Measurements from ENCODE around the gene ELF3. TPM values are rescaled to one million over a fixed set of nuclear protein-coding genes. Genes with fewer than 3 reads are reported as not detected.

Gene ELF3
- total and polyA plus RNA-seq, 2 of the 13 experiments (the other 11 are each of a cell fraction or from before 2014, with no cell fraction given), result 11.5 to 55.1 TPM

DNA sequence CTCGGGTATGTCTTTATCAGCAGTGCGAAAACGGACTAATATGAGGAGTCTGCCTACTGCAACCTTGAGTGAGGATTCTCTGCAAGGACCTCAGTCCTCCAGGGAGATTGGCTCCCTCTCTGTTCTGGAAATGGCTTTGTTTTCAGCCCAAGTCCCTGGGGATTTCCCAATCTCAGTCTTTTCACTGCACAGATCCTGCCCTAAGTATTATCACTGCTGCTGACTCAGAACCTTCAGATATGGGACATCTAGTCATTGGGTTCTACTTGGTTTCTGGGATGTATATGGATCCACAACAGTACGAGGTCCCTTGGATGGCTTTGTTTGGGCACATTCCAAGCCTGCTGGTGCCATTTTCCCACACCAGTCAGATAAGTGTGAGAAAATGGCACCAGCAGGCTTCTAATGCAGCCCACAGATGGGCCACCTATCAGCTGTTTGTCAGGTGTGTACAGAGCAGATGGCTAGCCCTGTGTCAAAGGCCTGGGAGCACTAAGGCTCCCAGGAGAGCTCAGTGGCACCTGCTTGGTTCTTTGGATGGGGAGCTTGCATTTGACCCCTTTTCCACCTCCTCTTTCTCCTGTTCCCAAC lies 27.4 kb downstream of the ELF3 start:
- no TSS peak for BruUV-seq (replicated peaks)
- POLR2A ChIA-PET, result interaction anchor here (1.6 kb wide), 1 partner anchor 27 kb away, joined by 7 read pairs; the partner anchor contains the start of gene ELF3

More for the DNA sequence above, 27.4 kb downstream of the ELF3 start:
- Histone ChIP-seq H3K36me3 (replicated peaks in 1 of 2; ENCODE audit: control insufficient read depth in 1 of 2, insufficient read depth in 2 of 2, low read length in 2 of 2) (no peaks in the 10 kb centered on the region), H3K79me2 (ENCODE audit: insufficient read depth, low read length) (no peaks in the 10 kb centered on the region), H3K4me2 (ENCODE audit: low read depth, low read length) (no peak overlapping the region), H3K27me3 (ENCODE audit: control insufficient read depth in 1 of 2, insufficient read depth in 2 of 2, low read length in 2 of 2) (no peaks in the 10 kb centered on the region), H4K20me1 (ENCODE audit: insufficient read depth, low read length) (no peaks in the 10 kb centered on the region), H3K4me1 (ENCODE audit: insufficient read depth, low read length) (peaks cover 66% of the 10 kb centered on the region), H3K4me3 (replicated peaks in 1 of 3; ENCODE audit: insufficient read depth in 1 of 3, low read depth in 2 of 3, low read length in 3 of 3) (no peak overlapping the region), H3K9me3 (ENCODE audit: low read length) (no peaks in the 10 kb centered on the region), H2AFZ (ENCODE audit: low read length) (no peak overlapping the region), H3K9ac (ENCODE audit: insufficient read depth, low read depth, low read length) (no peak overlapping the region), H3K27ac (ENCODE audit: extremely low read length, insufficient read depth, low read length) (no peak overlapping the region)
- in situ Hi-C loops (cut with HindIII; ENCODE audit: extremely low pct_ligation_motif_present, low pct_unique_long_range_greater_than_20kb), result no loop called here
- intact Hi-C loops (cut with micrococcal nuclease; ENCODE audit: unreplicated experiment), result no loop called here
- no peak for DNase-seq (ENCODE audit: low spot score)
- WGBS (ENCODE audit: low lambda C conversion rate), result 68% methylated on average over 4 of the region's 4 CpGs
- CTCF ChIA-PET (ENCODE audit: low intra/inter-chr PET ratio, low total read pairs), result no interaction called here
- FAIRE-seq, result no peak
- TF ChIP-seq FOXM1 (CRISPR knock-in tag; IDR thresholded peaks at IDR 0.05) (no peak), ZNF34 (CRISPR knock-in tag; IDR thresholded peaks at IDR 0.05; ENCODE audit: borderline replicate concordance) (no peak), ZNF605 (CRISPR knock-in tag; IDR thresholded peaks at IDR 0.05) (no peak), ZNF563 (CRISPR knock-in tag; IDR thresholded peaks at IDR 0.05) (no peak), SP1 (IDR thresholded peaks at IDR 0.05) (no peak), SP1 (CRISPR knock-in tag; IDR thresholded peaks at IDR 0.05) (no peak), GFI1 (CRISPR knock-in tag; IDR thresholded peaks at IDR 0.05; ENCODE audit: borderline replicate concordance) (no peak), ZSCAN25 (CRISPR knock-in tag; IDR thresholded peaks at IDR 0.05) (no peak), ZIK1 (CRISPR knock-in tag; IDR thresholded peaks at IDR 0.05; ENCODE audit: borderline replicate concordance, low read depth) (no peak)
- TF ChIP-seq, protein P1, sequence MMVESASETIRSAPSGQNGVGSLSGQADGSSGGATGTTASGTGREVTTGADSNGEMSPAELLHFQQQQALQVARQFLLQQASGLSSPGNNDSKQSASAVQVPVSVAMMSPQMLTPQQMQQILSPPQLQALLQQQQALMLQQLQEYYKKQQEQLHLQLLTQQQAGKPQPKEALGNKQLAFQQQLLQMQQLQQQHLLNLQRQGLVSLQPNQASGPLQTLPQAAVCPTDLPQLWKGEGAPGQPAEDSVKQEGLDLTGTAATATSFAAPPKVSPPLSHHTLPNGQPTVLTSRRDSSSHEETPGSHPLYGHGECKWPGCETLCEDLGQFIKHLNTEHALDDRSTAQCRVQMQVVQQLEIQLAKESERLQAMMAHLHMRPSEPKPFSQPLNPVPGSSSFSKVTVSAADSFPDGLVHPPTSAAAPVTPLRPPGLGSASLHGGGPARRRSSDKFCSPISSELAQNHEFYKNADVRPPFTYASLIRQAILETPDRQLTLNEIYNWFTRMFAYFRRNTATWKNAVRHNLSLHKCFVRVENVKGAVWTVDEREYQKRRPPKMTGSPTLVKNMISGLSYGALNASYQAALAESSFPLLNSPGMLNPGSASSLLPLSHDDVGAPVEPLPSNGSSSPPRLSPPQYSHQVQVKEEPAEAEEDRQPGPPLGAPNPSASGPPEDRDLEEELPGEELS (CRISPR knock-in tag; IDR thresholded peaks at IDR 0.05), result no peak
- TF ChIP-seq, protein P2, sequence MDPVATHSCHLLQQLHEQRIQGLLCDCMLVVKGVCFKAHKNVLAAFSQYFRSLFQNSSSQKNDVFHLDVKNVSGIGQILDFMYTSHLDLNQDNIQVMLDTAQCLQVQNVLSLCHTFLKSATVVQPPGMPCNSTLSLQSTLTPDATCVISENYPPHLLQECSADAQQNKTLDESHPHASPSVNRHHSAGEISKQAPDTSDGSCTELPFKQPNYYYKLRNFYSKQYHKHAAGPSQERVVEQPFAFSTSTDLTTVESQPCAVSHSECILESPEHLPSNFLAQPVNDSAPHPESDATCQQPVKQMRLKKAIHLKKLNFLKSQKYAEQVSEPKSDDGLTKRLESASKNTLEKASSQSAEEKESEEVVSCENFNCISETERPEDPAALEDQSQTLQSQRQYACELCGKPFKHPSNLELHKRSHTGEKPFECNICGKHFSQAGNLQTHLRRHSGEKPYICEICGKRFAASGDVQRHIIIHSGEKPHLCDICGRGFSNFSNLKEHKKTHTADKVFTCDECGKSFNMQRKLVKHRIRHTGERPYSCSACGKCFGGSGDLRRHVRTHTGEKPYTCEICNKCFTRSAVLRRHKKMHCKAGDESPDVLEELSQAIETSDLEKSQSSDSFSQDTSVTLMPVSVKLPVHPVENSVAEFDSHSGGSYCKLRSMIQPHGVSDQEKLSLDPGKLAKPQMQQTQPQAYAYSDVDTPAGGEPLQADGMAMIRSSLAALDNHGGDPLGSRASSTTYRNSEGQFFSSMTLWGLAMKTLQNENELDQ (CRISPR knock-in tag; IDR thresholded peaks at IDR 0.05; ENCODE audit: borderline replicate concordance), result no peak
- ATAC-seq, result no peak
